WTC11 (cell line): ENCODE measurements around the gene DNAAF1.

Source experiments
- CREB1 ChIP-seq: sonication (generic); formaldehyde crosslinking; IDR thresholded peaks from 2 replicates; pipeline ENCODE4 v1.8.0; 2023; ENCODE audit warnings: mild to moderate bottlenecking, missing genetic modification reagents
- CTCF ChIP-seq: fragments of 200-600 bp; IDR thresholded peaks from 2 replicates; pipeline ENCODE4 v1.8.0; 2022; ENCODE audit warnings: antibody characterized with exemption
- ETV6 ChIP-seq: sonication (generic); formaldehyde crosslinking; IDR thresholded peaks from 2 replicates; pipeline ENCODE4 v1.8.1; 2022; ENCODE audit warnings: mild to moderate bottlenecking, missing genetic modification reagents
- FOXK1 ChIP-seq: sonication (generic); formaldehyde crosslinking; IDR thresholded peaks from 2 replicates; pipeline ENCODE4 v1.8.0; 2022; ENCODE audit warnings: mild to moderate bottlenecking, moderate library complexity, missing genetic modification reagents
- FOXP4 ChIP-seq: sonication (generic); formaldehyde crosslinking; IDR thresholded peaks from 2 replicates; pipeline ENCODE4 v1.8.0; 2022; ENCODE audit warnings: mild to moderate bottlenecking, missing genetic modification reagents
- HMGXB4 ChIP-seq: sonication (generic); formaldehyde crosslinking; IDR thresholded peaks from 2 replicates; pipeline ENCODE4 v1.8.1; 2023; ENCODE audit warnings: mild to moderate bottlenecking, moderate library complexity, missing genetic modification reagents
- MYBL2 ChIP-seq: sonication (generic); formaldehyde crosslinking; IDR thresholded peaks from 2 replicates; pipeline ENCODE4 v1.8.1; 2023; ENCODE audit warnings: mild to moderate bottlenecking, moderate library complexity, missing genetic modification reagents
- NR1H2 ChIP-seq: sonication (generic); formaldehyde crosslinking; IDR thresholded peaks from 2 replicates; pipeline ENCODE4 v1.9.0; 2021; ENCODE audit warnings: mild to moderate bottlenecking, moderate library complexity, missing genetic modification reagents
- NR2C2 ChIP-seq: sonication (generic); formaldehyde crosslinking; IDR thresholded peaks from 2 replicates; pipeline ENCODE4 v1.8.0; 2022; ENCODE audit warnings: mild to moderate bottlenecking, missing genetic modification reagents
- SP1 ChIP-seq: sonication (generic); formaldehyde crosslinking; conservative IDR thresholded peaks from 2 replicates; pipeline ENCODE4 v1.8.1; 2022; ENCODE audit warnings: missing genetic modification reagents
- TEAD4 ChIP-seq: sonication (generic); formaldehyde crosslinking; IDR thresholded peaks from 2 replicates; pipeline ENCODE4 v1.8.0; 2022; ENCODE audit warnings: mild to moderate bottlenecking, missing genetic modification reagents
- ZBTB43 ChIP-seq: sonication (generic); formaldehyde crosslinking; IDR thresholded peaks from 2 replicates; pipeline ENCODE4 v1.8.1; 2023; ENCODE audit warnings: mild to moderate bottlenecking, missing genetic modification reagents

GRCh38 chr16:84223456-84223855 is 78.3 kb downstream of the DNAAF1 start:
- no peak for TF ChIP-seq CTCF
- no peak for TF ChIP-seq NR2C2 (CRISPR knock-in tag)
- no peak for TF ChIP-seq TEAD4 (CRISPR knock-in tag)
- TF ChIP-seq HMGXB4 = no peak
- no peak for TF ChIP-seq FOXK1
- TF ChIP-seq ZBTB43 (CRISPR knock-in tag) = no peak
- no peak for TF ChIP-seq ETV6 (CRISPR knock-in tag)
- TF ChIP-seq MYBL2 = no peak
- TF ChIP-seq SP1 (CRISPR knock-in tag) = no peak
- no peak for TF ChIP-seq CREB1 (CRISPR knock-in tag)
- no peak for TF ChIP-seq NR1H2 (CRISPR knock-in tag)
- no peak for TF ChIP-seq FOXP4 (CRISPR knock-in tag)
